Right lobe of liver (tissue), 6 donors: Measurements from ENCODE around the gene TRAPPC3L. TPM values are rescaled to one million over a fixed set of nuclear protein-coding genes. Genes with fewer than 3 reads are reported as not detected.

Experiments
- ATAC-seq, 4 donors: fragments of 200-7000 bp; cut with Tn5 transposase; one replicate each; pipeline ENCODE4 v1.9.1; 2020; ENCODE audit warnings: mild to moderate bottlenecking in 4 of 4, moderate library complexity in 4 of 4
- DNase-seq, 3 donors: peaks; one replicate each; pipeline ENCODE4 v3.0.0-alpha.2; 2020
- H3K27ac ChIP-seq, 3 donors: fragments of 200-600 bp; one replicate each; pipeline ENCODE4 v1.8.0; 2022
- H3K27me3 ChIP-seq, 2 donors: fragments of 200-600 bp; one replicate each; pipeline ENCODE4 v1.8.0; 2022
- H3K36me3 ChIP-seq, 4 donors: fragments of 200-600 bp; sonication (generic) in 1 of 4; one replicate each; pipeline versions ENCODE4 v1.5.1 to v1.8.0; 2017 to 2022; ENCODE audit warnings: control low read depth in 1 of 4
- H3K4me1 ChIP-seq, 4 donors: fragments of 200-600 bp; sonication (generic) in 1 of 4; one replicate each; pipeline versions ENCODE4 v1.5.1 to v1.8.0; 2017 to 2022; ENCODE audit warnings: control low read depth in 1 of 4
- H3K4me3 ChIP-seq, 3 donors: fragments of 200-600 bp; one replicate each; pipeline ENCODE4 v1.8.0; 2022
- H3K9me3 ChIP-seq, 4 donors: fragments of 200-600 bp; sonication (generic) in 1 of 4; one replicate each; pipeline versions ENCODE4 v1.5.1 to v1.8.0; 2017 to 2022; ENCODE audit warnings: control low read depth in 1 of 4
- POLR2A ChIP-seq: fragments of 450-650 bp; IDR thresholded peaks from one replicate; pipeline ENCODE4 v1.6.1; 2017; ENCODE audit warnings: antibody characterized with exemption, mild to moderate bottlenecking
- WGBS: methylation state at CpG from one replicate; pipeline ENCODE4 v1.1.6; 2018; ENCODE audit warnings: low coverage, low lambda C conversion rate; ENCODE audit not compliant: insufficient coverage; ENCODE audit errors: missing lambda C conversion rate; 5-methylcytosine and 5-hydroxymethylcytosine counted together
- intact Hi-C, 2 donors: fragments of 100-400 bp; cut with DNase I; formaldehyde crosslinking; loops; one replicate each; pipeline versions ENCODE4 v1.11.2 to v1.14.1; 2022
- total RNA-seq, 6 experiments: library from RNA; depleted of rRNA in 2 of 6; stranded (reverse); fragments of >200 nt in 2 of 6; fragmentation: NEBNext Ultra II Directional in 3 of 6; extraction: Animal tissue kit (Norgen Biotek cat#: 25700) in 3 of 6; gene quantifications; one replicate each; pipeline versions ENCODE4 v1.1.0 to v1.2.4, GENCODE V29; 2016 to 2023
- TF ChIP-seq, protein P1 (sequence below), 4 donors: fragments of 200-600 bp in 3 of 4; fragments of 450-650 bp in 1 of 4; IDR thresholded peaks; one replicate each; pipeline versions ENCODE4 v1.5.1 to v1.8.0; 2016 to 2022; ENCODE audit warnings: antibody characterized with exemption in 4 of 4, mild to moderate bottlenecking in 2 of 4
- donor health status: DM: no; HTN: yes; CAD: no.
- donor health status: DM: no; HTN: no; CAD: no.
- donor health status: DM: no; HTN: no; CAD: no.
- donor health status: DM: no; HTN: yes; CAD: no.
- donor health status: DM: no; HTN: yes; CAD: no.

TRAPPC3L gene
- total RNA-seq, 6 experiments from 2014 or later: 0.12 to 0.17 TPM; not detected in 4

GRCh38 chr6:116547358-116547757 lies 1.9 kb upstream of the TRAPPC3L start:
- Histone ChIP-seq H3K27ac (no peak overlapping the region), H3K9me3 (no peaks in the 10 kb centered on the region), H3K4me1 (peaks cover 0 to 5% (median 0%) of the 10 kb centered on the region in 4 donors), H3K36me3 (no peaks in the 10 kb centered on the region), H3K27me3 (no peaks in the 10 kb centered on the region), H3K4me3 (no peak overlapping the region)
- DNase-seq (no peak), ATAC-seq (no peak)
- TF ChIP-seq POLR2A: no peak
- TF ChIP-seq, protein P1, sequence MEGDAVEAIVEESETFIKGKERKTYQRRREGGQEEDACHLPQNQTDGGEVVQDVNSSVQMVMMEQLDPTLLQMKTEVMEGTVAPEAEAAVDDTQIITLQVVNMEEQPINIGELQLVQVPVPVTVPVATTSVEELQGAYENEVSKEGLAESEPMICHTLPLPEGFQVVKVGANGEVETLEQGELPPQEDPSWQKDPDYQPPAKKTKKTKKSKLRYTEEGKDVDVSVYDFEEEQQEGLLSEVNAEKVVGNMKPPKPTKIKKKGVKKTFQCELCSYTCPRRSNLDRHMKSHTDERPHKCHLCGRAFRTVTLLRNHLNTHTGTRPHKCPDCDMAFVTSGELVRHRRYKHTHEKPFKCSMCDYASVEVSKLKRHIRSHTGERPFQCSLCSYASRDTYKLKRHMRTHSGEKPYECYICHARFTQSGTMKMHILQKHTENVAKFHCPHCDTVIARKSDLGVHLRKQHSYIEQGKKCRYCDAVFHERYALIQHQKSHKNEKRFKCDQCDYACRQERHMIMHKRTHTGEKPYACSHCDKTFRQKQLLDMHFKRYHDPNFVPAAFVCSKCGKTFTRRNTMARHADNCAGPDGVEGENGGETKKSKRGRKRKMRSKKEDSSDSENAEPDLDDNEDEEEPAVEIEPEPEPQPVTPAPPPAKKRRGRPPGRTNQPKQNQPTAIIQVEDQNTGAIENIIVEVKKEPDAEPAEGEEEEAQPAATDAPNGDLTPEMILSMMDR (IDR thresholded peaks at IDR 0.05): no peak
- intact Hi-C loops: no loop called here
- 94% methylated on average over 4 of the region's 6 CpGs for WGBS

GRCh38 chr6:116543149-116543548 lies 2.3 kb downstream of the TRAPPC3L start:
- no peak for ATAC-seq
- intact Hi-C loops: no loop called here
- no peak for DNase-seq
- Histone ChIP-seq H3K27ac (no peak overlapping the region), H3K9me3 (no peaks in the 10 kb centered on the region), H3K4me3 (no peak overlapping the region), H3K4me1 (no peaks in the 10 kb centered on the region), H3K27me3 (no peaks in the 10 kb centered on the region), H3K36me3 (no peaks in the 10 kb centered on the region)
- TF ChIP-seq POLR2A: no peak
- TF ChIP-seq, protein P1 (IDR thresholded peaks at IDR 0.05): no peak

DNA sequence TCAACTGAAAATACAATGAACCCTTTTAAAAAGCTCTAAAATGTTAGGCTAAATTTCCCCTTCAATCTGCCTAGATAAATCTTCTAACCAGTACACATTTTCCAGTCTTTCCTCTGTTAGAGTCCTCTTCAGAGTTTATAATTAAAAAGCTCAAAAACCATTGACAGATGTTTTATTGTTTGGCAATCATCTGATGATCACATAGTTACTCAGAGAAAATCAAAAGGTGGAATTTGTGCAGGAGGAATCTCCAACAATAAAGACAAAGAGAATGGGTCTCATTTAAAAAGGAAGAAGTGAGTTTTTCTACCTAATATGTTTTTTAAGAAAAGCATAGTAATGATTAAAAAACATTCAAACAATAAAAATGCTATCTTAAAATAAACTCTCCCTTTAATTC lies 3.1 kb downstream of the TRAPPC3L start:
- no peak overlapping the region for H3K27ac ChIP-seq
- no peak overlapping the region for H3K4me3 ChIP-seq
- H3K36me3 ChIP-seq: no peaks in the 10 kb centered on the region
- H3K9me3 ChIP-seq: no peaks in the 10 kb centered on the region
- no peaks in the 10 kb centered on the region for H3K27me3 ChIP-seq
- TF ChIP-seq POLR2A: no peak
- TF ChIP-seq, protein P1 (IDR thresholded peaks at IDR 0.05): no peak
- ATAC-seq (no peak), DNase-seq (no peak)
- no peaks in the 10 kb centered on the region for H3K4me1 ChIP-seq
- intact Hi-C loops: no loop called here

DNA sequence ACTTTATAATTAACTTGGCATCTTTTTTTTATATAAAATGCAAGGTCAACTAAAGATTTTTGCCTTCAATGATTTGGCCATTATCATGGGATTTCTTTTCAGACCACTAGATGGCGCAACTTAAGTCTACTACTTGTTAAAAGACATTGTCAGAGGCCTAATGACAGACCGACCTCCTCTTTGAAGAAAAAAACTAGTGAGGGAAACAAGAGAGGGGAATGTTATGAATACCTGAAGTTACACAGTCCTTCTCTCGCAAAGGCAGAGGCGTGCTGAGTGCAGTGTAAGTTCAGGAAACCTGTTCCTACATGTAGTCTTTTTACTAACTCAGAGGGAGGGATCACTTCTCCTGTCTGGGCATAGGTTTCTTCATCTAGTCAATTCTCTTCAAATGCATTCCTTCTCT lies 9.3 kb downstream of the TRAPPC3L start:
- Histone ChIP-seq H3K27me3 (no peaks in the 10 kb centered on the region), H3K27ac (no peak overlapping the region), H3K4me3 (no peak overlapping the region), H3K9me3 (no peaks in the 10 kb centered on the region), H3K4me1 (peaks cover 0 to 6% (median 0%) of the 10 kb centered on the region in 4 donors), H3K36me3 (no peaks in the 10 kb centered on the region)
- peak; percentile 73 to 88 (median 84) for ATAC-seq
- TF ChIP-seq, protein P1 (IDR thresholded peaks at IDR 0.05): peak; percentile 68 to 81 (median 78)
- TF ChIP-seq POLR2A: no peak
- intact Hi-C loops: no loop called here
- no peak for DNase-seq
- 10% methylated on average over 4 of the region's 4 CpGs for WGBS

DNA sequence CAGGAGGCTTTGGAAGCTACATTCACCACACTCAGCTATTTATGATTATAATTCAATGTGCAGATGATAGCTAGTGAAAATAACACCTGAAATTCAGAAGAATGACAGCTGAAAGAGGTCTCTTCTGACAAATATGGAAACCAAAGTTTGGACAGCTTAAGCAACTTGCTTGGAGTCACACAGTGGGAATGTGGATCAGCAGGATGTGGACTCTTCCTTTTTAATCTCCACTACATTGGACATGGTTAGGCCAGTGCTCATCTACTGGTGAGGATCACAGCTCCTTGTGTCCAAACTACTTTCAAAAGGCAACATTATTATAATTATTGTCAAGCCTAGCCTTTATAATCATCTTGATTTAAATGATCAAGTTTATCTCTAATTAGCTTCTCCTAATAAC lies 10.4 kb downstream of the TRAPPC3L start:
- peaks cover 0 to 6% (median 0%) of the 10 kb centered on the region in 4 donors for H3K4me1 ChIP-seq
- TF ChIP-seq, protein P1 (IDR thresholded peaks at IDR 0.05): no peak
- no peak for TF ChIP-seq POLR2A
- DNase-seq: no peak
- H3K27me3 ChIP-seq: no peaks in the 10 kb centered on the region
- no peak overlapping the region for H3K4me3 ChIP-seq
- no peak overlapping the region for H3K27ac ChIP-seq
- no peaks in the 10 kb centered on the region for H3K36me3 ChIP-seq
- ATAC-seq: no peak
- intact Hi-C loops: no loop called here
- H3K9me3 ChIP-seq: no peaks in the 10 kb centered on the region
